Gastroesophageal sphincter (tissue), 4 donors: ENCODE measurements around the gene SPAG17. TPM values are rescaled to one million over a fixed set of nuclear protein-coding genes. Genes with fewer than 3 reads are reported as not detected.
A peak's percentile ranks its signal among the peaks of the same experiment; 100 is the strongest.

ENCODE experiments used
- ATAC-seq: fragments of 150-250 bp; one replicate; pipeline ENCODE4 v1.9.1; 2016; ENCODE audit warnings: mild to moderate bottlenecking, moderate library complexity
- H3K27ac ChIP-seq, 4 donors: fragments of 200-600 bp; sonication (generic) in 3 of 4; 1 replicate in 3 of 4; 2 replicates in 1 of 4; pipeline ENCODE4 v1.5.1; 2016 to 2019
- H3K27me3 ChIP-seq: fragments of 200-600 bp; sonication (generic); one replicate; pipeline ENCODE4 v1.5.1; 2019
- H3K36me3 ChIP-seq, 2 donors: fragments of 200-600 bp; sonication (generic); one replicate each; pipeline ENCODE4 v1.5.1; 2019; ENCODE audit warnings: control low read depth in 1 of 2
- H3K4me1 ChIP-seq, 3 donors: fragments of 200-600 bp; sonication (generic); 1 replicate in 2 of 3; 2 replicates in 1 of 3; pipeline ENCODE4 v1.5.1; 2016 to 2019; ENCODE audit warnings: control low read depth in 2 of 3
- H3K4me3 ChIP-seq, 2 donors: fragments of 200-600 bp; sonication (generic); one replicate each; pipeline ENCODE4 v1.5.1; 2019; ENCODE audit warnings: mild to moderate bottlenecking in 1 of 2, moderate library complexity in 1 of 2
- H3K9me3 ChIP-seq, 3 donors: fragments of 200-600 bp; sonication (generic); one replicate each; pipeline ENCODE4 v1.5.1; 2017 to 2019; ENCODE audit warnings: control low read depth in 2 of 3
- EP300 ChIP-seq: sonication (generic); formaldehyde crosslinking; IDR thresholded peaks from one replicate; pipeline ENCODE4 v1.6.1; 2017; ENCODE audit warnings: antibody characterized with exemption, mild to moderate bottlenecking
- POLR2A ChIP-seq, 2 donors: fragments of 450-650 bp; IDR thresholded peaks; one replicate each; pipeline ENCODE4 v1.6.1; 2017; ENCODE audit warnings: antibody characterized with exemption in 2 of 2, mild to moderate bottlenecking in 2 of 2, moderate library complexity in 1 of 2
- POLR2AphosphoS5 ChIP-seq: sonication (generic); formaldehyde crosslinking; IDR thresholded peaks from one replicate; pipeline ENCODE4 v1.6.1; 2017; ENCODE audit warnings: antibody characterized with exemption
- WGBS, 2 donors: methylation state at CpG; one replicate each; pipeline ENCODE4 v1.1.5; 2018; ENCODE audit warnings: low coverage in 1 of 2; 5-methylcytosine and 5-hydroxymethylcytosine counted together
- total RNA-seq, 4 donors: library from RNA; depleted of rRNA; stranded (reverse); fragments of >200 nt; gene quantifications; one replicate each; pipeline ENCODE4 v1.1.0, GENCODE V29; 2016
- TF ChIP-seq, protein P1 (sequence below), 4 experiments: fragments of 200-600 bp in 2 of 4; fragments of 450-650 bp in 2 of 4; sonication (generic) in 1 of 4; IDR thresholded peaks; one replicate each; pipeline ENCODE4 v1.5.1; 2017 to 2019; ENCODE audit warnings: antibody characterized with exemption in 4 of 4, mild to moderate bottlenecking in 2 of 4, moderate library complexity in 2 of 4

Gene SPAG17
- 1 to 10 TPM in 1 of 4 donors, under 1 TPM in 3; 0.13 to 2.2 (median 0.42) TPM for total RNA-seq

DNA sequence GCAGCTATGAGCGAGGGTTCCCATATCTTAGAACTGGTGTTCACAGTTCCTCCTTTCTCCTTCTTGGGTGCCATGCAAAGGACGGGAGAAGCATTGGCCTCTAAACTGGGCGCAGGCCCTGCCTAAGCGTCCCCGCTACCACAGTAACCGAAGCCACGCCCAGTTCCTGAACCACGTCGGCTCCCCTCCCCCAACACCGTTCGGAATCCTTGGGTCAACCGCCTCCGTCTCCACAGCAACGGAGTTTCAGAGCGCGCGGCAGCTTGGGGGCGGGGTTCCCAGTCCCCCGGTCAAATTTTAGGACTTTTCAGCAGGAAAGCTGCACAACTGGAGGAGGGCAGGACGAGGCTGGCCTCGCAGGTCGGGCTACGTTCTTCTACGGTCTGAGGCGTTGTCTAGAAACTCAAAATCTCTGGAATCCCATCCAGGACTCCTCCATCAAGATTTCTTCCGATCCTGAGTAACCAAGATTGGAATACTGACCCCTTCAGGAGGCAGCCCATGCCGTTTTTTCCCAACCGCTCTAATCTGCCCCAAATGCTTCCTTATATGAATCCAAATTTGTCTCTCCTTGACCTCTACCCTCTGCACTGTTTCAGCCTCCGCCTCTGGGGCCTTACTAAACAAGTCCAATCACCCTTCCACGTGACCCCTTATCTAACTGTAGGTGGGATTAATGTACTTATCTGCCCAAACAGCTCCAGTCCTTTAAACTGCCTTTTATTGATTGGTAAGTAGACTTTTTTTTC is at the start of gene SPAG17:
TSS of gene SPAG17 (minus strand) at position 145 of the 749 bp plus-strand sequence. CDS start at position 74, 71 bp downstream.
- TF ChIP-seq POLR2A (IDR thresholded peaks at IDR 0.05) (no peak), POLR2AphosphoS5 (no peak), EP300 (no peak)
- TF ChIP-seq, protein P1, sequence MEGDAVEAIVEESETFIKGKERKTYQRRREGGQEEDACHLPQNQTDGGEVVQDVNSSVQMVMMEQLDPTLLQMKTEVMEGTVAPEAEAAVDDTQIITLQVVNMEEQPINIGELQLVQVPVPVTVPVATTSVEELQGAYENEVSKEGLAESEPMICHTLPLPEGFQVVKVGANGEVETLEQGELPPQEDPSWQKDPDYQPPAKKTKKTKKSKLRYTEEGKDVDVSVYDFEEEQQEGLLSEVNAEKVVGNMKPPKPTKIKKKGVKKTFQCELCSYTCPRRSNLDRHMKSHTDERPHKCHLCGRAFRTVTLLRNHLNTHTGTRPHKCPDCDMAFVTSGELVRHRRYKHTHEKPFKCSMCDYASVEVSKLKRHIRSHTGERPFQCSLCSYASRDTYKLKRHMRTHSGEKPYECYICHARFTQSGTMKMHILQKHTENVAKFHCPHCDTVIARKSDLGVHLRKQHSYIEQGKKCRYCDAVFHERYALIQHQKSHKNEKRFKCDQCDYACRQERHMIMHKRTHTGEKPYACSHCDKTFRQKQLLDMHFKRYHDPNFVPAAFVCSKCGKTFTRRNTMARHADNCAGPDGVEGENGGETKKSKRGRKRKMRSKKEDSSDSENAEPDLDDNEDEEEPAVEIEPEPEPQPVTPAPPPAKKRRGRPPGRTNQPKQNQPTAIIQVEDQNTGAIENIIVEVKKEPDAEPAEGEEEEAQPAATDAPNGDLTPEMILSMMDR (IDR thresholded peaks at IDR 0.05), result no peak
- ATAC-seq, result peak; percentile 57
- H3K4me1 ChIP-seq, result peaks cover 0 to 10% (median 0%) of the 10 kb centered on the region in 3 donors
- no peaks in the 10 kb centered on the region for H3K36me3 ChIP-seq
- H3K9me3 ChIP-seq, result no peaks in the 10 kb centered on the region
- no peaks in the 10 kb centered on the region for H3K27me3 ChIP-seq
- H3K4me3 ChIP-seq, result peak within 1 kb of the TSS; percentile 26 to 47
- WGBS, 2 donors, result 13 to 42% methylated on average over 5 to 6 of the region's 30 CpGs
- no peak within 1 kb of the TSS for H3K27ac ChIP-seq

DNA sequence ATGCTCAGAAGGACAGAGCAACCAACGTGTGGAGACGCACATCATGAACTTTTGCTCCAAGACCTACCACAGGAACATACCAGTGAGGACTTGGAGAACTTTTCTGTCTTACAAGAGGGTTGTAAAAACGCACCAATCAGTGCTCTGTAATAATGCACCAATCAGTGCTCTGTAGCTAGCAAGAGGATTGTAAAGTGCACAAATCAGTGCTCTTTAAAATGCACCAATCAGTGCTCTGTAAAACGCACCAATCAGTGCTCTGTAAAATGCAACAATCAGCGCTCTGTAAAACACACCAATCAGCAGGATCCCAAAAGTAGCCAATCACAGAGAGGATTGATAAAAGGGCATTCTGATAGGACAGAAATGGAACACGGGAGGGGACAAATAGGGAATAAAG is 40.4 kb upstream of the SPAG17 start:
- no peak overlapping the region for H3K27ac ChIP-seq
- no peak overlapping the region for H3K4me3 ChIP-seq
- no peaks in the 10 kb centered on the region for H3K9me3 ChIP-seq
- H3K36me3 ChIP-seq, result no peaks in the 10 kb centered on the region
- no peak for ATAC-seq
- WGBS, 2 donors, result 77 to 85% methylated on average over 6 of the region's 6 CpGs
- TF ChIP-seq, protein P1 (IDR thresholded peaks at IDR 0.05), result no peak
- TF ChIP-seq POLR2A (IDR thresholded peaks at IDR 0.05) (no peak), POLR2AphosphoS5 (no peak), EP300 (no peak)
- no peaks in the 10 kb centered on the region for H3K27me3 ChIP-seq
- no peaks in the 10 kb centered on the region for H3K4me1 ChIP-seq

DNA sequence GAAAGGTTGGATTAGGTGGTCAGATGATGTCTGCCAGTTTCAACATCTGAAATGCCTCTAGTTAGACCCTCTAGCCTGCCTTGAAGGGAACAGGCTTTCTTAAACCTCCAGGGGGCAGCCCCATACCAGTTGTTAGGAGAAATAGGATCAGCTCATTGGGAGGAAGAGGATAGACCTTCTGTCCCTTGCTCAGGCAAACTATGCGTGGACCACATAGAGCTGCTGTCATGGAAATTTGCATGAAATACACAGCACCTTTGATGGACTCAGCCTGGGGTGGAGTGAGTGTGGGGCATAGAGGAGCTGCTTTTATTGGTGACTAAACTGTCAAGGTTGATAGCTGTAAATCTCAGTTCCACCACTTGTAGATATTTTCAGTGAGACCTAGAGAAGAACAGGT is 38.4 kb upstream of the SPAG17 start:
- Histone ChIP-seq H3K36me3 (no peaks in the 10 kb centered on the region), H3K27ac (no peak overlapping the region), H3K9me3 (no peaks in the 10 kb centered on the region), H3K4me1 (no peaks in the 10 kb centered on the region), H3K4me3 (no peak overlapping the region), H3K27me3 (no peaks in the 10 kb centered on the region)
- 40 to 50% methylated on average over 1 of the region's 1 CpG for WGBS, 2 donors
- TF ChIP-seq POLR2A (IDR thresholded peaks at IDR 0.05) (no peak), EP300 (no peak)
- TF ChIP-seq, protein P1 (IDR thresholded peaks at IDR 0.05), result peak in 3 of 4 experiments; percentile 18 to 44 (median 30)
- no peak for ATAC-seq

DNA sequence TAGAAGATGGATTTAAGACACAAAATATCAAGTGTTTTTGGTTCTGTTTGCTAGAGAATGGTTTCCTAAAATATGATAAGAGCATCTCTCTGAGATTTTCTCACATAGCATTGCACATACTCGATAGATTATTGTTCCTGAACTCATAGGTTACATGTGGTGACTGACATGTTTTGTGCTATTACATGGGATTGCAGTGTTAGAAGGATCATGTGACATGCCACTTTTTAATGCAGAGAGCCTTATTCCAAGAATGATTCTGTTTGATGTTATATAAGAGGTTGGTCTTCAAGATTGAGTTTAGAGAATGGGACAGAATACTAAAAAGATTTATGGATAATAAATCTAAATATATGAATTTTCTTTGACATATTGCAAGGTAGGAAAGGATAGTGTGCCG is 34.4 kb upstream of the SPAG17 start:
- no peak overlapping the region for H3K27ac ChIP-seq
- no peaks in the 10 kb centered on the region for H3K27me3 ChIP-seq
- H3K9me3 ChIP-seq, result no peaks in the 10 kb centered on the region
- no peak for ATAC-seq
- no peak overlapping the region for H3K4me3 ChIP-seq
- 88 to 90% methylated on average over 2 of the region's 2 CpGs for WGBS, 2 donors
- no peaks in the 10 kb centered on the region for H3K4me1 ChIP-seq
- no peak for TF ChIP-seq POLR2AphosphoS5
- TF ChIP-seq POLR2A (IDR thresholded peaks at IDR 0.05), result no peak
- TF ChIP-seq, protein P1 (IDR thresholded peaks at IDR 0.05), result no peak
- no peak for TF ChIP-seq EP300
- no peaks in the 10 kb centered on the region for H3K36me3 ChIP-seq
